Measurements from ENCODE around the gene TTC7B.

TTC7B gene

GRCh38 chr14:90630171-90630806 is 185.9 kb downstream of the TTC7B start:
- H3K4me1 ChIP-seq (ENCODE audit: insufficient read depth, poor library complexity, severe bottlenecking) = peaks cover 8% of the 10 kb centered on the region
- ATAC-seq (ENCODE audit: low read depth) (no peak), DNase-seq (ENCODE audit: low spot score) (no peak)
- no peaks in the 10 kb centered on the region for H3K27me3 ChIP-seq (ENCODE audit: insufficient read depth, poor library complexity, severe bottlenecking)
- no peaks in the 10 kb centered on the region; the same call in 1 of the 2 replicates for H3K36me3 ChIP-seq (ENCODE audit: low read depth)
- no peak overlapping the region for H3K27ac ChIP-seq (ENCODE audit: poor library complexity, severe bottlenecking)
- TF ChIP-seq CTCF (IDR thresholded peaks at IDR 0.05; ENCODE audit: poor library complexity, severe bottlenecking) = no peak
- H3K9me3 ChIP-seq (ENCODE audit: severe bottlenecking) = no peaks in the 10 kb centered on the region
- no peak overlapping the region for H3K4me3 ChIP-seq (ENCODE audit: severe bottlenecking)

DNA sequence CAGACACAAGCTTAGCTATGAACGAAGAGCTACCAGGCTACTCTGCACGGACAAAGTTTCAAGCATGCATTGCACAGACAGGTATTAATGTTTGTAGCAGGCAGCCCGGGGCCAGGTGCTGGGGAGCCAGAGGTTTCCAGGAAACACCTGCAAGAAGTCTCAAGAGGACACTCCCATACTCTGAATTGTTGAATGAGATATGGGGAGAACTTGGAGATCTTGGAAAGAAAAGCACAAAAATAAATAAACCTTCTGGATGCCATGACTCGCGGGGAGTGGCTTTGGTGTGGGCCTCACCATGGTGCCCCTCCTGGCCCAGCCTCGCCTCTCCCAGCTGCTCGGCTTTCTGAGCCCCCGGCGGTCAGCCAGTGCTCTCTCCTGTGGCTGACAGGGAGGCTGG is 186.8 kb downstream of the TTC7B start:
- Histone ChIP-seq H3K36me3 (ENCODE audit: low read depth) (no peaks in the 10 kb centered on the region; the same call in 1 of the 2 replicates), H3K27ac (ENCODE audit: poor library complexity, severe bottlenecking) (no peak overlapping the region), H3K9me3 (ENCODE audit: severe bottlenecking) (no peaks in the 10 kb centered on the region), H3K27me3 (ENCODE audit: insufficient read depth, poor library complexity, severe bottlenecking) (no peaks in the 10 kb centered on the region), H3K4me1 (ENCODE audit: insufficient read depth, poor library complexity, severe bottlenecking) (peaks cover 16% of the 10 kb centered on the region), H3K4me3 (ENCODE audit: severe bottlenecking) (no peak overlapping the region)
- TF ChIP-seq CTCF (IDR thresholded peaks at IDR 0.05; ENCODE audit: poor library complexity, severe bottlenecking) = no peak
- ATAC-seq (ENCODE audit: low read depth) (no peak), DNase-seq (ENCODE audit: low spot score) (no peak)

GRCh38 chr14:90628825-90629224 is 187.4 kb downstream of the TTC7B start:
- Histone ChIP-seq H3K4me3 (ENCODE audit: severe bottlenecking) (no peak overlapping the region), H3K27me3 (ENCODE audit: insufficient read depth, poor library complexity, severe bottlenecking) (no peaks in the 10 kb centered on the region), H3K9me3 (ENCODE audit: severe bottlenecking) (no peaks in the 10 kb centered on the region), H3K27ac (ENCODE audit: poor library complexity, severe bottlenecking) (no peak overlapping the region), H3K4me1 (ENCODE audit: insufficient read depth, poor library complexity, severe bottlenecking) (peaks cover 23% of the 10 kb centered on the region), H3K36me3 (ENCODE audit: low read depth) (no peaks in the 10 kb centered on the region)
- ATAC-seq (ENCODE audit: low read depth) = no peak
- no peak for TF ChIP-seq CTCF (IDR thresholded peaks at IDR 0.05; ENCODE audit: poor library complexity, severe bottlenecking)
- no peak for DNase-seq (ENCODE audit: low spot score)

DNA sequence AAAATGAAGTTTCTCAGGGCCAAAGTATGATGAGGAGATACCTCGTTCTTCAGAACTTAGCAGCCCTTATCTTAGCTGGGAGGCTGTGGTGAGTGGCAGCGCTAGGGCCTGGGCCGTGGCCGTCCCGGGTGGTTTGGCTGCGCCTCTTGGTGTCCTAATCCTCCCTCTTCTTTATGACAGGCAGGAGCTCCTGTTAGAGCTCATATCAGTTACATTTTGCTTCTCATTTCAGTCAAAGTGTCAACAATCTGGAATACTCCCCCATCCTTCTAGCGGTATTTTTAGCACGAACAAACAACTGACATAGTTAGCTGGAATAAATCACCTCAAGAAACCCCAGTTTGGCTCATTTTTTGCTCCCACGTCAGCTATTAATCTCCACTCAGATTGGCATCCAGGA is 188.8 kb downstream of the TTC7B start:
- H3K27me3 ChIP-seq (ENCODE audit: insufficient read depth, poor library complexity, severe bottlenecking) = no peaks in the 10 kb centered on the region
- DNase-seq (ENCODE audit: low spot score) = no peak
- no peaks in the 10 kb centered on the region for H3K9me3 ChIP-seq (ENCODE audit: severe bottlenecking)
- H3K27ac ChIP-seq (ENCODE audit: poor library complexity, severe bottlenecking) = no peak overlapping the region
- ATAC-seq (ENCODE audit: low read depth) = no peak
- H3K4me1 ChIP-seq (ENCODE audit: insufficient read depth, poor library complexity, severe bottlenecking) = peaks cover 23% of the 10 kb centered on the region
- no peak overlapping the region for H3K4me3 ChIP-seq (ENCODE audit: severe bottlenecking)
- H3K36me3 ChIP-seq (ENCODE audit: low read depth) = no peaks in the 10 kb centered on the region
- TF ChIP-seq CTCF (IDR thresholded peaks at IDR 0.05; ENCODE audit: poor library complexity, severe bottlenecking) = no peak

DNA sequence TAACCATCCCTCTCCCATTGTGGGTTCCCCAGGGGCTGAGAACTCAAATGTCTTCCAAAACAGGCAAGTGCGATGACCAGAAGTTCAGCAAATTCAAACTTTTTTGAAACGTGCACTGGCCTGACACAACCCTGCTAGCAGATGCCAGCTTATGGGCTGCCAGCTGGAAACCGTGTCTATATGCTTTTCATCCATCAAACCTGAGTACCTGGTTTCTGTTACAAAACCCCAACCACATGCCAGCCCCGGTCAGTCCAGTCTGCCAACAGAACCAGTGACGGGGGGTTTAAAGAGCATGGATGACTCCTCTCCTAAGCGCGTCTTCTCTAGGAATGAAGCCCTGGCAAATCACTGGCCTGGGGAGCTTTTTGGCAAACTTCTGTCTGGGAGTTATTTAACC is 189.7 kb downstream of the TTC7B start:
- no peak for TF ChIP-seq CTCF (IDR thresholded peaks at IDR 0.05; ENCODE audit: poor library complexity, severe bottlenecking)
- DNase-seq (ENCODE audit: low spot score) (no peak), ATAC-seq (ENCODE audit: low read depth) (no peak)
- Histone ChIP-seq H3K9me3 (ENCODE audit: severe bottlenecking) (no peaks in the 10 kb centered on the region), H3K4me1 (ENCODE audit: insufficient read depth, poor library complexity, severe bottlenecking) (peaks cover 23% of the 10 kb centered on the region), H3K4me3 (ENCODE audit: severe bottlenecking) (no peak overlapping the region), H3K36me3 (ENCODE audit: low read depth) (no peaks in the 10 kb centered on the region), H3K27me3 (ENCODE audit: insufficient read depth, poor library complexity, severe bottlenecking) (no peaks in the 10 kb centered on the region), H3K27ac (ENCODE audit: poor library complexity, severe bottlenecking) (no peak overlapping the region)

Data from RWPE2 (cell line).